ENCODE measurements around the gene MGAT5B. TPM values are rescaled to one million over a fixed set of nuclear protein-coding genes. Genes with fewer than 3 reads are reported as not detected.

Gene MGAT5B
- total and polyA plus RNA-seq, 4 donors = 0.02 to 0.25 TPM; not detected in 2

GRCh38 chr17:76879691-76880090 lies 11.5 kb downstream of the MGAT5B start:
- Histone ChIP-seq H3K27me3 (ENCODE audit: control insufficient read depth in 4 of 4, insufficient read depth in 4 of 4, low read length in 3 of 4) (peaks cover 0 to 4% (median 1%) of the 10 kb centered on the region in 4 donors), H3K9me3 (ENCODE audit: control insufficient read depth in 4 of 4, low read length in 3 of 4) (peaks cover 0 to 4% (median 0%) of the 10 kb centered on the region in 4 donors), H3K36me3 (ENCODE audit: control insufficient read depth in 4 of 4, insufficient read depth in 3 of 4, low read depth in 1 of 4, low read length in 3 of 4) (no peaks in the 10 kb centered on the region), H3K9ac (ENCODE audit: low read depth in 1 of 2, low read length in 2 of 2) (no peak overlapping the region), H3K4me1 (ENCODE audit: control insufficient read depth in 4 of 4, insufficient read depth in 4 of 4, low read length in 3 of 4) (no peaks in the 10 kb centered on the region), H3K4me3 (ENCODE audit: low read depth in 1 of 3, low read length in 3 of 3) (no peak overlapping the region), H3K27ac (ENCODE audit: low read depth in 1 of 2, low read length in 2 of 2) (no peak overlapping the region)
- TF ChIP-seq FOXA1 (IDR thresholded peaks at IDR 0.05) (no peak), TAF1 (conservative IDR thresholded peaks at IDR 0.05) (no peak), ZBTB33 (IDR thresholded peaks at IDR 0.05) (no peak)
- WGBS = 58% methylated on average over 10 of the region's 10 CpGs
- DNase-seq (ENCODE audit: low spot score) = no peak

GRCh38 chr17:76880268-76880667 lies 12.1 kb downstream of the MGAT5B start:
- H3K9me3 ChIP-seq (ENCODE audit: control insufficient read depth in 4 of 4, low read length in 3 of 4) = peaks cover 0 to under 1% (median 0%) of the 10 kb centered on the region in 4 donors
- WGBS = 37% methylated on average over 10 of the region's 10 CpGs
- no peaks in the 10 kb centered on the region for H3K4me1 ChIP-seq (ENCODE audit: control insufficient read depth in 4 of 4, insufficient read depth in 4 of 4, low read length in 3 of 4)
- H3K4me3 ChIP-seq (ENCODE audit: low read depth in 1 of 3, low read length in 3 of 3) = no peak overlapping the region
- peaks cover 0 to 4% (median 1%) of the 10 kb centered on the region in 4 donors for H3K27me3 ChIP-seq (ENCODE audit: control insufficient read depth in 4 of 4, insufficient read depth in 4 of 4, low read length in 3 of 4)
- TF ChIP-seq NR2F2 (IDR thresholded peaks at IDR 0.05) = no peak
- TF ChIP-seq RAD21 (IDR thresholded peaks at IDR 0.05) = no peak
- TF ChIP-seq GABPA (IDR thresholded peaks at IDR 0.05 in 1 of 2, conservative IDR thresholded peaks at IDR 0.05 in 1 of 2) = no peak
- TF ChIP-seq EGR1 (IDR thresholded peaks at IDR 0.05; ENCODE audit: low read depth in 2 of 2) = no peak
- no peak for TF ChIP-seq YY1 (IDR thresholded peaks at IDR 0.05)
- TF ChIP-seq TAF1 (conservative IDR thresholded peaks at IDR 0.05) = no peak
- TF ChIP-seq FOXA2 (IDR thresholded peaks at IDR 0.05) = no peak
- TF ChIP-seq HNF4G (IDR thresholded peaks at IDR 0.05) = no peak
- TF ChIP-seq RXRA (IDR thresholded peaks at IDR 0.05) = no peak
- TF ChIP-seq REST (IDR thresholded peaks at IDR 0.05) = no peak
- TF ChIP-seq FOXA1 (IDR thresholded peaks at IDR 0.05) = no peak
- no peak for TF ChIP-seq ATF3 (IDR thresholded peaks at IDR 0.05)
- TF ChIP-seq MAX (IDR thresholded peaks at IDR 0.05) = no peak
- TF ChIP-seq CTCF (IDR thresholded peaks at IDR 0.05; ENCODE audit: low read depth, low read length, missing input control) = no peak
- no peak for TF ChIP-seq SP1 (IDR thresholded peaks at IDR 0.05)
- no peak for TF ChIP-seq HNF4A (conservative IDR thresholded peaks at IDR 0.05)
- no peak for TF ChIP-seq ZBTB33 (IDR thresholded peaks at IDR 0.05)
- no peak for TF ChIP-seq JUND (IDR thresholded peaks at IDR 0.05)
- H3K36me3 ChIP-seq (ENCODE audit: control insufficient read depth in 4 of 4, insufficient read depth in 3 of 4, low read depth in 1 of 4, low read length in 3 of 4) = no peaks in the 10 kb centered on the region
- no peak overlapping the region for H3K9ac ChIP-seq (ENCODE audit: low read depth in 1 of 2, low read length in 2 of 2)
- no peak overlapping the region for H3K27ac ChIP-seq (ENCODE audit: low read depth in 1 of 2, low read length in 2 of 2)
- DNase-seq (ENCODE audit: low spot score) = no peak
